ENCODE measurements around the gene FBXW11. TPM values are rescaled to one million over a fixed set of nuclear protein-coding genes. Genes with fewer than 3 reads are reported as not detected.

The FBXW11 gene
- total RNA-seq, 1 experiment from 2014 or later: 69.2 TPM

DNA sequence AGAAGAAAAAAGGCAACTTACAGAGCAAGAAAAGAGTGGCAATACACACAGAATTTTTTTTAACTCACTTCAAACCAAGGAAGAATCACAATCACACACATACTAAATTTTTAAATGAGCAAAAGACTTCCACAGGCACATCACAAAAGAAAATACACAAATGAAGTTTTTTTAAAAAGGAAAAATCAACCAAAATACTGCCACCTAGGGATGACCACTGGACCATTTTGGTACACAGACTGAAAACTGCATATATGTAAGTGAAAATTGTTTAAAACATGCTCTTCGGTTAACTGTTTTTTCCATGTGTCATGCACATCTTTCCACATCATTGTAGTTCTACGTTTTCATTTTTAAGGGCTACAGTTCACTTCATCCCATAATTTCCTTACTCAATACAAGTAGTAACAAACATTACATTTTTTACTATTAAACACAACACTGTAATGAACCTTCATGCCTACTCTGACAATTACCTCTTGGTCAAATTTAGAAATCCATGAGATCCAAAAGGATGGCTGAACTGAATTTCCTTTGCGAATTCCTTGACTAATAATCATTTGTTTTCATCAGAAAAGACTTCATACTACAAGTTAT is 79.0 kb downstream of the FBXW11 start:
- Histone ChIP-seq H3K27me3 (ENCODE audit: low read length) (no peaks in the 10 kb centered on the region), H3K4me2 (ENCODE audit: low read length) (no peak overlapping the region), H3K9ac (ENCODE audit: low read length) (no peak overlapping the region), H3K9me2 (replicated peaks; ENCODE audit: low read length) (no peaks in the 10 kb centered on the region), H3K4me3 (ENCODE audit: low read length) (no peak overlapping the region), H4K20me1 (ENCODE audit: low read length) (peaks cover 9% of the 10 kb centered on the region; the same call in 1 of the 2 replicates), H3K9me3 (ENCODE audit: low read length) (no peaks in the 10 kb centered on the region), H2AFZ (ENCODE audit: low read length) (no peak overlapping the region), H3K27ac (ENCODE audit: low read length) (no peak overlapping the region), H3K79me2 (ENCODE audit: low read length) (peaks cover 85% of the 10 kb centered on the region), H3K4me1 (ENCODE audit: insufficient read depth, low read length) (no peaks in the 10 kb centered on the region), H3F3A (ENCODE audit: low read length, unreplicated experiment) (no peaks in the 10 kb centered on the region), H3K36me3 (ENCODE audit: low read depth, low read length) (no peaks in the 10 kb centered on the region)
- ChIA-PET POLR2A (ENCODE audit: unreplicated experiment) (no interaction called here), CTCF (no interaction called here)
- ATAC-seq (no peak), DNase-seq (peak; percentile 38)
- BruUV-seq (replicated peaks): no TSS peak
- TF ChIP-seq EZH2 (IDR thresholded peaks at IDR 0.05; ENCODE audit: low read length, unreplicated experiment) (no peak), CTCF (conservative IDR thresholded peaks at IDR 0.05; ENCODE audit: low read depth, low read length) (peak; percentile 76)
- intact Hi-C loops (cut with micrococcal nuclease): no loop called here

GRCh38 chr5:171926311-171926710 is 80.1 kb downstream of the FBXW11 start:
- DNase-seq (no peak), ATAC-seq (no peak)
- no peak overlapping the region for H3K4me2 ChIP-seq (ENCODE audit: low read length)
- no peak overlapping the region for H3K27ac ChIP-seq (ENCODE audit: low read length)
- no peak overlapping the region for H2AFZ ChIP-seq (ENCODE audit: low read length)
- no TSS peak for BruUV-seq (replicated peaks)
- H4K20me1 ChIP-seq (ENCODE audit: low read length): peaks cover 12% of the 10 kb centered on the region
- H3K9me3 ChIP-seq (ENCODE audit: low read length): no peaks in the 10 kb centered on the region
- no peaks in the 10 kb centered on the region for H3F3A ChIP-seq (ENCODE audit: low read length, unreplicated experiment)
- ChIA-PET CTCF (no interaction called here), POLR2A (ENCODE audit: unreplicated experiment) (no interaction called here)
- TF ChIP-seq EZH2phosphoT487 (IDR thresholded peaks at IDR 0.05; ENCODE audit: borderline replicate concordance, low read length) (no peak), CTCF (conservative IDR thresholded peaks at IDR 0.05; ENCODE audit: low read depth, low read length) (no peak), EZH2 (IDR thresholded peaks at IDR 0.05; ENCODE audit: low read length, unreplicated experiment) (no peak)
- no peaks in the 10 kb centered on the region for H3K36me3 ChIP-seq (ENCODE audit: low read depth, low read length)
- intact Hi-C loops (cut with micrococcal nuclease): no loop called here
- H3K4me3 ChIP-seq (ENCODE audit: low read length): no peak overlapping the region
- H3K9me2 ChIP-seq (replicated peaks; ENCODE audit: low read length): no peaks in the 10 kb centered on the region
- H3K79me2 ChIP-seq (ENCODE audit: low read length): peaks cover 87% of the 10 kb centered on the region
- no peak overlapping the region for H3K9ac ChIP-seq (ENCODE audit: low read length)
- H3K27me3 ChIP-seq (ENCODE audit: low read length): no peaks in the 10 kb centered on the region
- H3K4me1 ChIP-seq (ENCODE audit: insufficient read depth, low read length): no peaks in the 10 kb centered on the region

- POLR2A ChIA-PET (ENCODE audit: unreplicated experiment): no interaction called here
- H3K27ac ChIP-seq (ENCODE audit: low read length): no peak overlapping the region
- no peaks in the 10 kb centered on the region for H3K9me2 ChIP-seq (replicated peaks; ENCODE audit: low read length)
- no peak overlapping the region for H3K4me2 ChIP-seq (ENCODE audit: low read length)
- intact Hi-C loops (cut with micrococcal nuclease): no loop called here
- no TSS peak for BruUV-seq (replicated peaks)
- no peaks in the 10 kb centered on the region for H3K36me3 ChIP-seq (ENCODE audit: low read depth, low read length)
- no peaks in the 10 kb centered on the region for H3K27me3 ChIP-seq (ENCODE audit: low read length)
- no peak overlapping the region for H3K4me3 ChIP-seq (ENCODE audit: low read length)
- ATAC-seq: no peak
- no peaks in the 10 kb centered on the region for H3F3A ChIP-seq (ENCODE audit: low read length, unreplicated experiment)
- CTCF ChIA-PET: no interaction called here
- peaks cover 15% of the 10 kb centered on the region for H4K20me1 ChIP-seq (ENCODE audit: low read length)
- no peak for DNase-seq
- no peak for TF ChIP-seq EZH2 (IDR thresholded peaks at IDR 0.05; ENCODE audit: low read length, unreplicated experiment)
- TF ChIP-seq EZH2phosphoT487 (IDR thresholded peaks at IDR 0.05; ENCODE audit: borderline replicate concordance, low read length): no peak
- no peak for TF ChIP-seq CTCF (conservative IDR thresholded peaks at IDR 0.05; ENCODE audit: low read depth, low read length)
- peaks cover 92% of the 10 kb centered on the region for H3K79me2 ChIP-seq (ENCODE audit: low read length)
- H3K4me1 ChIP-seq (ENCODE audit: insufficient read depth, low read length): no peaks in the 10 kb centered on the region
- H3K9ac ChIP-seq (ENCODE audit: low read length): no peak overlapping the region
- H2AFZ ChIP-seq (ENCODE audit: low read length): no peak overlapping the region
- H3K9me3 ChIP-seq (ENCODE audit: low read length): no peaks in the 10 kb centered on the region
Observed at GRCh38 chr5:171924493-171925122, 81.8 kb downstream of the FBXW11 start.

Measured in PC-3 (cell line).